Measurements from ENCODE around the gene RAB5IF.
"Not testable (repeated sequence)": the region's sequence is repeated elsewhere in the genome, so short reads cannot be mapped to it uniquely, and the experiment has no call there.

RAB5IF gene

DNA sequence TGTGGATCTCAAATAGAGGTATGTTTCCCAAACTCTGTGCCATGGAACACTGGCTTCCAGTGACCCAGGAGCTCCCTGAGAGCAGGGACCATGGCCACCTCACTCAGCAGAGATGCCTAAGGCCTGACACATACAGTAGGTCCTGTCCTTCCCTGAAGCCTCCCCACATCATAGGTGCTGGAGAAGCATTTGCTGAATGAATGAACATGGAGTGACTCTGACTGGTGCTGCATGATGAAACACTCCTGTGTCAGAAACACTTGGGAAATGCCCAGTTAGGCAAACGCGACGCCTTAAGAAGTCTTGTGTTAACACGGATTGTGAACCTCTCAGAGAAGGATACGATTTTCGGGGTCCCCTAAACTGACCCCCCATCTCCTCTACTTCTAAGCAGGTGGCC lies 26.1 kb downstream of the RAB5IF start:
- DNase-seq = no peak

DNA sequence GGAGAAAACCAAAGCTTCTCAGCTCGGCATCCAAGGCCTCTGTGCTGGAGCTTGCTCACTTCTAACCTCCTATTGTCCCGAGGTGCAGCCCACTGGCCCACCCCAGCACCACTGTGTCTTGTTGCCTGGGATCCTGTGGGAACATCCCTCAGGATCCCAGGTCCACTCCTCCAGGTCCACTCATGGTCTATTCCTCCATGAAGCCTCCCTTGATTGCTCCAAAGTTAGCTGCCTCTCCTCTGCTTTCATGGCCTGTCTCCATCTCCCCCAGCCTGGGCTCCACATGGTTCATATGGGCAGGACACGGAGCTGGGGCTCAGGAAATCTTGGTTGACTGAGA lies 26.5 kb downstream of the RAB5IF start:
- no peak for DNase-seq

GRCh38 chr20:36632487-36633284 lies 27.1 kb downstream of the RAB5IF start:
- no peak for DNase-seq

DNA sequence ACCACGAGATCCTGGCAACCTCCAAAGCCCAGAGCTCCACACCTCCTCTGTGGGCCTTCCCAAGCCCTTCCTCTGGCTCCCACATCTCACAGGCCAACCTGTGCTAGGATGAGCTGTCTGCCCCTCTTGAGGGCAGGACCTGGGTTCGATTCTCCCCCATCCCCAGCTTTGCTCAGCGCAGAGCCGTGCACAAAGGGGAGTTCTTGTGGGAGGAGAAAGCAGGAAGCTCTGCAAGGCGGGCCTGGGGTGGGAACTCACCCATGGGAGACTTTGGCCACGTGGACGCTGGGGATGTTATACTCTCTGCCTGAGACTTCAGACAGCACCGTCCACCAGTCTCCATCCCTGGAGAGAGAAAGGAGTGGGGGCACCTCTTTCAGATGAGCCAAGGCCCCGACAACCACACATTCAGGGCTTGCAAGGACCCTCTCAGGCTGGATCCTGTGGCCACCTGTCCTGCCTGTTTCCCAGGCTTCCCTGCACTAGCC lies 27.8 kb downstream of the RAB5IF start:
- no peak for DNase-seq

DNA sequence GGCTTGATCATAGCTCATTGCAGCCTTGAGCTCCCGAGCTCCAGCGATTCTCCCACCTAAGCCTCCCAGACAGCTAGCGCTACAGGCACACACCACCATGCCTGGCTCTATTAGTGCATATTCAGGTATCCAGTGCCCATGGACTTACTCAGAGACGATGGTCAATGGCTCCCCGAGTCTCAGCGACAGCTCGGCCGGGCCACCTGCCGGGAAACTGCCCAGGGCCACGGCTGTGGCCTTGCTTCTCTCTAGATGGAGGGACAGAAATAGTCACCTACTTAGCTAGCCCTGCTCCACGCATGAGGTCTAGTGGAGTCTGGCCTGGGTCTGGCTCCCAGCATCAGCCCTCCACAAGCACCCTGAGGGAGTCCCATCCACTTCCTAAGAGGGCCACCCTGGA lies 28.8 kb downstream of the RAB5IF start:
- DNase-seq = no peak

DNA sequence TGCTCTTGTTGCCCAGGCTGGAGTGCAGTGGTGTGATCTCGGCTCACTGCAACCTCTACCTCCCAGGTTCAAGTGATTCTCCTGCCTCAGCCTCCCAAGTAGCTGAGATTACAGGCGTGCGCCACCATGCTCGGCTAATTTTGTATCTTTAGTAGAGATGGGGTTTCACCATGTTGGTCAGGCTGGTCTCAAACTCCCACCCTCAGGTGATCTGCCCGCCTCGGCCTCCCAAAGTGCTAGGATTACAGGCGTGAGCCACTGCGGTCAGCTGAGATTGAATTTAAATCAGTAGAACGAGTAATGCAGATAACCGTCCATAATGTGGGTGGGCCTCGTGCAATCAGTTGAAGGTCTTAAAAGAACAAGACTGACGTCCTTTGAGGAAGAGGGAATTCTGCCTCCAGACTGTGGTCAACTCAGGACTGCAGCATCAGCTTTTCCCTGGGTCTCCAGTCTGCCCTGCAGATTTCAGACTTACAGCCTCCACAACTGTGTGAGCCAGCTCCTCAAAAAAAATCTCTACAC lies 33.4 kb downstream of the RAB5IF start:
- not testable (repeated sequence) for DNase-seq

DNA sequence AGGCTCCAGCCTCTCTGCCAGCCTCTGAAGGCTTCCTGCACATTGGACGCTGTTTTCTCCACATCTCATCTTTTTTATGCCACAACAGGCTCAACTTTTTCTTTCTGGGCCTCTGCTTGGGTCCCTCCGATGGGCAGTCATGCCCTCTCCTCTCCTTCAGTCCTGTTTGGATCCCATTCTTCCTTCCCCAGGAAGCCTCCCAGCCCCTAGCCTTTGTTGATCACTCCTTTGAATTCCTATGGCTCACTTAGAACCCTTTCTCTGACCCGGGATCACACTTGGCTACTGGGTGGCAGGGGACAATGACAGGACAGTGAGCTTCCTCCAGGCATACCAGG lies 35.9 kb downstream of the RAB5IF start:
- no peak for DNase-seq

DNA sequence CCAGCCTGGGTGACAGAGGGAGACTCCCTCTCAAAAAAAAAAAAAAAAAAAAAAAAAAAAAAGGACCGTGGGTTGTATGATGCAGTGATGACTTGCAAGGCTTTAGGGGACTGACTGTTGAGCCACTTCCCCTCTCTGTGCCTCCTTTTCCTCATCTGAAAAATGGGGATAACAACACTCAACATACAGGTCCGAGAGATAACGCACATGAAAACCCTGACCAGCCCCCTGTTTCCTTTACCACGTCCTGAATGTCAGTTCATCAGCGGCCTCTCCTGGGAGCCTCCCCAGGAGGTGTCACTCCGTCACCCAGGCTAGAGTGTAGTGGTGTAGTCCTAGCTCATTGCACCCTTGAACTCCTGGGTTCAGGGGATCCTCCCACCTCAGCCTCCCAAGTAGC lies 36.6 kb downstream of the RAB5IF start:
- DNase-seq = peak; percentile 9

DNA sequence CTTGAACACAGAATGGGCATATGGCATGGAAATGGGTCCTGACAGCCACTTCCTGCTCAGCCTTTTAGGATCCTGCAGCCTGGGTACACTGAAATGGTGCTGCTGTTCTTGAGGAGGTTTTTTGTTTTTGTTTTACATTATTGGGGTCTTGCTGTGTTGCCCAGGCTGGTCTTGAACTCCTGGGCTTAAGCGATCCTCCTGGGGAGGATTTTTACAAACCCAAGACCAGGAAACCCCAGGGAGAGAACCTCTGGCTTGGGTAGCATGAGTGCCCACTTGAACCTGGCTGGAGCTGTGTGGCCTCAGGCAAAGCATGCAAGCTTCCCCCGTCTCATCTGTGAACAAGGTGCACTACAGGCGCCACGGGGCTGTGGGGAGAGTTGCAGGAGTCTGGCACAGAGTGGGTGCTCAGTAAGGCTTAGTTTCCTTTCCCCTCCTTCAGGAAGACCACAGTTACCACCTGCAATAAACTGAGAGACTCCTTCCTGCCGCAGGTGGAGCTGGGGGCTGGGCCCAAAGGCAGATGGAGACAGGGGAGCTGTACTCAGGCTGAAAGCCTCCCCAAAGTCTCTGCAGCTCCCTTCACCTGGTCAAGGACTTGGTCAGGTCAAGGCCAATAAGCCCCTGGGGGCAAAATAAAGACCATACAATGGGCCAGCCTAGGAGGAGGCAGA lies 38.6 kb downstream of the RAB5IF start:
- DNase-seq = peak; percentile 78

- DNase-seq = peak; percentile 68
These were observed 39.1 kb downstream of the RAB5IF start for GRCh38 chr20:36644706-36645095.

- DNase-seq = peak; percentile 11
These were observed 39.8 kb downstream of the RAB5IF start for GRCh38 chr20:36645353-36645752.

- peak; percentile 83 for DNase-seq
These were observed 40.4 kb downstream of the RAB5IF start, which contains the start of gene SLA2 for GRCh38 chr20:36645998-36646397. Gene SLA2, minus strand, starts transcription at chr20:36646196. Its CDS starts 4,861 bp downstream, at chr20:36641335.

DNA sequence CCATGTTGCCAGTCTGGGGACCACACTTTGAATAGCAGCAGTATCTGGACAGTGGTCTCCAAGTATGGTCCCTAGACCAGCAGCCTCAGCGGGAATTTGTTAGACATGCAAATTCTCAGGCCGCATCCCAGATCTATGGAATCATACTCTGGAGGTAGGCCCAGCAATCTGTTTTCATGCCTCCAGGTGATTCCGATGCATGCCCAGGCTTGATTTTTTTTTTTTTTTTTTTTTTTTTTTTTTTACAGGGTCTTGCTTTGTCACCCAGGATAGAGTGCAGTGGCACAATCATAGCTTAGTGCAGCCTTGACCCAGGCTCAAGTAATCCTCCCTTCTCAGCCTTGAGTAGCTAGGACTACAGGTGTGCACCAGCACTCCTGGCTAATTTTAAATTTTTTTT lies 41.1 kb downstream of the RAB5IF start:
- no peak for DNase-seq

DNA sequence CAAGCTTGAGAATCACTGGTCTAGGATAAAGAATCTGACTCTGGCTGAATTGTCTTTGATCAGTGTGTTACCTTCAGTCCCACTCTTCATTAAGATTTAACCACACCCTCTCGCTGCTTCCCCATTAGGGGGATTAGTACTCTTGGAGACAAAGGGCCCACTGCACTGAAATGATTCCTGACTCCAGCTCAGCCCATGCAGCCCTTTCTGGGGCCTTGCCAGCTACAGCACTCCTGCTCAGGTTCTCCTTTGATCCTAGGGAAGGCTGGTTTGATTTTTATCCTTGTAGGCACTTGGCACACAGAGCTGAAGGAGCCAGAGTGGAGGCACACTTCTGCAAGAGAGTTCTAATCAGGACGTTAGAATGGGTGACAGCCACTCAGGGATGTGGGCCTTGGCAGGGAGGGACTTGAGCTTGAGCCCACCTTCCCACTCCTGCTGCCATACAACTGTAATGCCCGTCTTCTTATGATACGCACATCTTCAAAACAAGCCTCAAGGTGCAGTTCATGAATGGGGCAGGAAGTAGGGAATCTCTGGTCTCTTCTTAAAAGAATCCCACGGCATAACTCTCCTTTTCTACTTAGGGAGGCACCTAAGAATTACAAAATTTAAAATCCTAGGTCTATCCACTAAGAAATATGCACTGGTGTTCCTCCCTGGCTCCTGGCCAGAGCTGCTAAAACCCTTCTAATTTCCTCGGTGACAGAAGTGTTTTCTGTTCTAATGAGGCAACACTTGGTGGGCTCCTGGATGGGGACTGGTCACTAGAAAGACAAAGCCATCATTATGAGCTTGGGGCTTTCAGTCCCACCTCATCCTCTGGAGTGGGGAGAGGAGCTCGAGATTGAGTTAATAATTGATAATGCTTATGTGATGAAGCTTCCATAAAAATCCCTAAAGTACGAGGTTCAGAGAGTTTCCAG lies 41.9 kb downstream of the RAB5IF start:
- no peak for DNase-seq

DNA sequence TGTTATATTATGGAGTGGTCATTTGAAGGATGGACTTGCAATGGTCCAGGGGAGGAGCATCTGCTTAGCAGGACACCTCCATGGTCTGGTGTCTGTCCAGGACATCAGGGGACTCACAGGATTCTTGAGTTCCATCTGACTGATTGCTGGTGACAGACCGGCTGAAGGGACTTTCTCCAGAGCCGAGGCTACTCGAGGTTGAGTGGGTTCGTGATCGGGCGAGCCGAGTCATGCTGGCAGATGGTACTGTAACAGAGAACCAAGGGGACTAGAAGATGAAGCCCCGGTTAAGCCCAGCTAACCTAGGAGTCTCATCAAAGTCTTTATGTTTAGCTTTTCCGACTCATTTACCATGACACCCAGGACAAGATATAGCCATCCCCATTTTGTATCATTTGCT lies 47.9 kb downstream of the RAB5IF start:
- DNase-seq = no peak

DNA sequence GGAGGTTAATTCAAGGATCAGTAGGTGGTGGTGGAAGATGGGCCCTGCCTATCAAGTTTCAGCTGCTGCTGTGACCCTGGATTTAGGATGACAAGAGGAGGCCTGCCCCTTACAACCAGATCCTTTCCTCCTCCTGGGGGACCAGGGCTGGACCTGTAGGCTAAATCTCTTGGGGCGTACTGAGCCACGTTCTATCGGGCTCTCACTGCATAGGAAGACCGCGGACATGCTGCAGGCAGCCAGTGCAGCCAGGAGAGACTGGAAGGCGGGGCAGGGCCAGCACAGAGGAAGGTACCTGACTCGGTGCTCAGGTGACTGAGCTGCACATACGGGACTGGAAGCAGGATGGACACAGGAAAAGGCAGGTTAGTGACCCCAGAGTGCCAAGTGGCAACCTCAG lies 48.9 kb downstream of the RAB5IF start:
- no peak for DNase-seq

DNA sequence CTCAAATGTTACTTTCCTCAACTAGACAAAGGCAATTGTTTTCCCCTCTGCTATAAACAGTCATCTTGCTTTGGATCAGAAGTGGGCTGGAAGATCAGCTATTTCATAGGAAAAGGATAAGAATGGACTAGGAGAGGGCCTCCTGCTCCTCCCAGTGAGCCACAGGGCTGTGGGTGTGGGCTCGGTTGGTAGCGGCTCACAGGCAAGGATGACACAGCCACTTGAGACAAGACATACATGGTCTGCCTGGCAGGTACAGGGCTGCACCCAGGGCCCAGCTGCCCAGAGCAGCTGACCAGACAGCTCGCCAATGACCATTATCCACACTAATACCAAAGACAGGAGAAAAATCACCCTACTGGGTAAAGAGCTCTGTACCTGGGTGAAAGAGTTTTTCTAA lies 49.4 kb downstream of the RAB5IF start:
- DNase-seq = no peak

DNA sequence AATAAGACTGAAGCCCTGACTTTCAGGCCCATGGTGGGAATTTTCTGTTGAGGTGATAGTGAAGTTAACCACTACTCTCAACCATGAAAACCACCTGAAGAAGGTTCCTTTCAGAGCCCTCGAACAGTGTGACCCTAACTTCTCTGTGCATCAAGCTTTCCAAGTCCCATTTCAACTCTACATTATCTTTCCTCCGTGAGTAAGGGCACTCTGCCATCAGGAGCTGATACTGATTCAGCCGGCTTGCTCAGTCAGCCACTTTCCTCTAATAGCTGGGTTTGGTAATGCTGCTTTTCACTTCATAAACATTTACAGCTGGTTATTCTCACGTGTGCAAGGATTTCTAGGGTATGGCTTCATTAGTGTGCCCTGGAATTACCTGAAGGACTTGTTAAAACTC lies 51.2 kb downstream of the RAB5IF start:
- no peak for DNase-seq

DNA sequence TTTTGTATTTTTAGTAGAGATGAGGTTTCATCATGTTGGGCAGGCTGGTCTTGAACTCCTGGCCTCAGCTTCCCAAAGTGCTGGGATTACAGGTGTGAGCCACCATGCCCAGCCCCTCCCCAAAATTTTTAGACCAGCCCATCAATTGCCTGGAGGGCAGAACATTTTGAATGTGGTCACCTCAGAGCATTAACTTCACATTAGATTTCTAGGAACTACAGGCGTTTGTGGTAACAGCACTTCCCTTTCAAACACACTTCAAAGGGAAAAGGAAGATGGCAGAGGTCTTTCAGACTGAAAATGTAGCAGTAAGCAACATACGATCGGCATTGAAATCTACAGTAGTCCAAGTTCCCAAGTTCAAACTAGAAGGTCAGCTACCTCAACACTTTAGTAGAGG lies 52.7 kb downstream of the RAB5IF start:
- DNase-seq = peak; percentile 50
